ENCODE data around the gene NTRK3.
"Not testable (repeated sequence)": the region's sequence is repeated elsewhere in the genome, so short reads cannot be mapped to it uniquely, and the experiment has no call there.

Gene NTRK3

DNA sequence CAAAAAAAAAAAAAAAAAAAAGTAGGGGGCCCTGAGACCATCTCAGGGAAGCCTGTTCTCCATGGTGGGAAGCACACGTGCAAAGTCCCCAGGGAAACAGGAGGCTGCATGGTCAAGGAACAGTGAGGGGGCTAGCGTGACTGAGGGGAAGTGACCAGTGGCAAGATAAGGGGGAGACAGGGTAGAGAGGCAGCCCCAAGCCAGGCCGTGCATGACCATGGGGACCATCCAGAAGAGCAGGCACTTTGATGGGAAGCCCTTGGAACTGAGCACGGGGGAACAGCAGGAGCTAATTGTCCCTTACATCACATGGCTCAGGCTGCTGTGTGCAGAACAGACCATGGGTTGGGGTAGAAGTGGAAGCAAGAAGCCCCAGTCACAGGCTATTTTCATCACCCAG, 196.2 kb downstream of the NTRK3 start:
- Mint-ChIP-seq H3K4me1 (ENCODE audit: low read depth) (no peaks in the 10 kb centered on the region), H3K9me3 (no peaks in the 10 kb centered on the region), H3K4me3 (no peak overlapping the region), H3K27me3 (ENCODE audit: low read depth) (no peaks in the 10 kb centered on the region), H3K27ac (no peak overlapping the region), H3K36me3 (ENCODE audit: low read depth) (no peaks in the 10 kb centered on the region)

DNA sequence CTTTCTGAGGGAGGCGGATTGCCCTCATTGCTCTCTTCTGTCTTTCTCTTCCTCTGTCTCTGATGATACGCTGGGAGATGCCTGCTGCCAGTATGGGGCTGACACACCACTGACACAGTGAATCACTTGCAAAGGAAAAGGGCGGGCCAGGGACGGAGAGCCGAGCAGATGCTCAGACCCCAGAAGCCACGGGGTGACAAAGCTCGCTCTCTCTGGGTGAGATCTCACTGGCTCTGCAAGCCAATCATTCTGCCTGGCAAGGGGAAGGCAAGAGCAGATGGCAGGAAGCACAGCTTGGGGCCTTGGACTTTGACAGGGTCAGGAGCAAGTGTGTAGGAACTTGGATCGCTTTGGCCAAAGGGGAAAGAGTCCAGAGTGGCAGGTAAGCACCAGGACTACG, 198.7 kb downstream of the NTRK3 start:
- Mint-ChIP-seq H3K9me3 (no peaks in the 10 kb centered on the region), H3K4me3 (no peak overlapping the region), H3K27ac (no peak overlapping the region), H3K4me1 (ENCODE audit: low read depth) (no peaks in the 10 kb centered on the region), H3K36me3 (ENCODE audit: low read depth) (no peaks in the 10 kb centered on the region), H3K27me3 (ENCODE audit: low read depth) (no peaks in the 10 kb centered on the region)

DNA sequence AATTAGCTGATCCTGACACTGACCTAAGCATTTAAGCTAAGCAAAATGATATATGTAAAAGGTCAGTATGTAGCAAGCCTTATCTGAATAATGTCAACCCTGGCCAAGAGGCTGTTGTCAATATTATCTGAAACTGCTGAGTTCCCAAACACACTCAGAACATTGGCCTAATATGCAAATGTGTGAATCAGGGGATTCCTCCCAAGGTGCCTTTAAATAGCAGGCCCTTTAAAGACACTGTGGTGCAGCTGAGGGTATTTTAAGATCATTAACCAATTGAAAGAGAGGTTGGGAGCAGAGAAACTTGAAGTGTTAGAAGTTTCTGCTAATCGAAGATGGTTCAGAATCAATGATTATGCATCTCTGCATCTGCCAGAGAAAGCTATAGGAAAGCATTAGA, 207.0 kb downstream of the NTRK3 start:
- Mint-ChIP-seq H3K27ac (no peak overlapping the region), H3K27me3 (ENCODE audit: low read depth) (no peaks in the 10 kb centered on the region), H3K36me3 (ENCODE audit: low read depth) (no peaks in the 10 kb centered on the region), H3K4me3 (no peak overlapping the region), H3K9me3 (no peaks in the 10 kb centered on the region), H3K4me1 (ENCODE audit: low read depth) (no peaks in the 10 kb centered on the region)

DNA sequence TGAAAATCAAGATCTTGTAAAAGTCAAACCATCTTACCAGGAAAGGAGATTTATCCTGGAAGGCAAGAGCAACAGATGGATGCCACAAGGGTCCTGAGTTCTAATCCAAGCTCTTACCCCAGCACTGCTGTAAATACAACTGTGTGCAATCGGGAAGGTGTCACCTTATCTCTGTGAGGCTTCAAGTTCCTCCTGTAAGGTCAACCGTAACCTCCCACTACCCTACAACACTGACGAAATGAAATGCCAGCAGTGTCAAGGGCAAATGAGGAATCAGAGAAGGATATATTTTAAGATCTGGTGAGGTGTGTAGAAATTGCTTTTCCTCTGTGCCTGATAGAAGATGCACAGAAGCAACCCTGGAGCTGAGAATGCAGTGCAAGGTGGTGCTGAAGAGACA, 207.8 kb downstream of the NTRK3 start:
- Mint-ChIP-seq H3K4me1 (ENCODE audit: low read depth) (no peaks in the 10 kb centered on the region), H3K36me3 (ENCODE audit: low read depth) (no peaks in the 10 kb centered on the region), H3K27me3 (ENCODE audit: low read depth) (no peaks in the 10 kb centered on the region), H3K27ac (no peak overlapping the region), H3K4me3 (no peak overlapping the region), H3K9me3 (no peaks in the 10 kb centered on the region)

DNA sequence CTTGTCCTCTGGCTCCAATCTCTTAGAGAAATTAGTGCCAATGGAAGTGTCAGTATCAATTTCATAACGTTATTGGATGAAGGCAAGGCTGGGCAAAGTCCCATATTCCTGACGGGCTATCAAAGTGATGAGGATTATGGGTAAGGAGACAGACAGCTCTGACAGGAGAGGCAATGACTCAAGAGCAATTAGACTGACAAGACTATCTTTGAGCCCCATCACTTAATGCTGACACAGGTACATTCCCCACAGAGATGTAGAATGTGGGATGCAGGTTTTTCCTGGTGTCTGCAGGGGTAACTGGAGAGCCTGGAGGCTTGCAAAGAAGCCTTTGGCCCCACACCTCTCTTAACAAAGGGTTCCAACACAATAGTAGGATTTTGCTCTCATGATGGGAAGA, 208.3 kb downstream of the NTRK3 start:
- Mint-ChIP-seq H3K4me1 (ENCODE audit: low read depth) (no peaks in the 10 kb centered on the region), H3K27ac (no peak overlapping the region), H3K4me3 (no peak overlapping the region), H3K9me3 (no peaks in the 10 kb centered on the region), H3K36me3 (ENCODE audit: low read depth) (no peaks in the 10 kb centered on the region), H3K27me3 (ENCODE audit: low read depth) (no peaks in the 10 kb centered on the region)

DNA sequence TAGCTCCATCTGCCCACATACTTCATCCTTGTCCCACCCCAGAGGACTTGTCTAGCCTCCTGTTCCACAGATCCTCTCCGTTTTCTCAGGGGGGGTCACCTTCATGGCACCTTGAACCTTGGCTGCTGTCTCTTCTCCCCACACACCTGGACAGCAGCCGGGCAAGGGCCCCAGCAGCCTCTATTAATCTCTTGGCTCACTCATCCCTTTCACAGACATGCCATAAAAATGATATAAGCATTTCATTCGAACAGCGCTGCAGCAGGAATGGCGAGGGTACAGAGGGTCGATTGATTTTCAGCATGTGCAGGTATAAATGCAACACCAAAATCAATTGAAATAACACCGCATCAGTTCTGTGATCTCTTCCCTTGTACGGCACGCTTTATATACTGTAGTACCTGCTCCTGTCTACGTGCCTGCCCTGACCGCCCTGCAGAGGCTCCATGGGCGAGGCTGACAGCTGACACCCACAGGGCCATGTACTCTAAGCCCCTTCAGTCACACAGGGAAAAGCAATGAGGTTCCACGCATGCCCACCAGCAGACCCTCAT, 209.9 kb downstream of the NTRK3 start:
- no peaks in the 10 kb centered on the region for H3K9me3 Mint-ChIP-seq

DNA sequence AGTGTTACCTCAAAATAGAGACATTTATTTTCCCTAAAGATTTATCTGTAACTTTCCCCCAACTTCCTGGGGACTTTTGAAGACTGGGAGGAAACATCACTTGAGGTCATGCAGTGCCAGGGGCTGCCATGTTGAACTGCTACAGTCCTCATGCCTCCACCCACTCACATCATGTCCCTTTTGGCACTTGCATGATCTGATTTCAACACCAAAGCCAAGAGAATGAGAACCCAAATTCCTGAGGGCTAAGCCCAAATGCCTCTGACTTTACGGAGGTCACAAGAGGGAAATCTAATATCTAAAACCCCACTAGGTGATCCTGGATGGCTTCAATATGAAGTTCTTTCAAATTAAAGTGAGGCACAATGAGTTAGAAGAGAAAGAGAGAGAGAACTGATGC, 213.1 kb downstream of the NTRK3 start:
- Mint-ChIP-seq H3K4me3 (no peak overlapping the region), H3K27ac (no peak overlapping the region), H3K36me3 (ENCODE audit: low read depth) (no peaks in the 10 kb centered on the region), H3K9me3 (no peaks in the 10 kb centered on the region), H3K27me3 (ENCODE audit: low read depth) (no peaks in the 10 kb centered on the region), H3K4me1 (ENCODE audit: low read depth) (no peaks in the 10 kb centered on the region)

More for the DNA sequence above, 209.9 kb downstream of the NTRK3 start:
- no peak overlapping the region for H3K4me3 Mint-ChIP-seq
- H3K4me1 Mint-ChIP-seq (ENCODE audit: low read depth), result no peaks in the 10 kb centered on the region
- H3K27me3 Mint-ChIP-seq (ENCODE audit: low read depth), result no peaks in the 10 kb centered on the region
- H3K36me3 Mint-ChIP-seq (ENCODE audit: low read depth), result no peaks in the 10 kb centered on the region
- H3K27ac Mint-ChIP-seq, result no peak overlapping the region

DNA sequence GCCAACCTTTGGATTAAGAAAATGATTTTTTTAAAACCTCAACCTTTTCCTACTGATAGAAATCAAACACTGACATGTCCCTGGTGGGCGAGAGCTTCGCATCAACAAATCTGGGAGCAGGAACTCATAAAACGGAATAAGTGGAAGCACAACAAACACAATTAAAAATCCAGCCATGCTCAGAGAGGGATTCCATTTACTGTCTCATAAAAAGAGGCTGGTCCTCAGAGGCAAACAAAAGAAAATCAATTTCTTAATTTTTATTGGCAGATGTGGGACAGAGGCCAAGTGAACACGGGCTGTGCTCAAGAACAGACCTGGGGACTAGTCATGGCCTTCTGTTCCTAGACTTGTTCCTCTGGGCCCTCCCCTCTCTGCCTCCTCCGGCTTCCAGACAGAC, 214.5 kb downstream of the NTRK3 start:
- Mint-ChIP-seq H3K27ac (no peak overlapping the region), H3K4me3 (no peak overlapping the region), H3K4me1 (ENCODE audit: low read depth) (no peaks in the 10 kb centered on the region), H3K36me3 (ENCODE audit: low read depth) (no peaks in the 10 kb centered on the region), H3K27me3 (ENCODE audit: low read depth) (no peaks in the 10 kb centered on the region), H3K9me3 (no peaks in the 10 kb centered on the region)

DNA sequence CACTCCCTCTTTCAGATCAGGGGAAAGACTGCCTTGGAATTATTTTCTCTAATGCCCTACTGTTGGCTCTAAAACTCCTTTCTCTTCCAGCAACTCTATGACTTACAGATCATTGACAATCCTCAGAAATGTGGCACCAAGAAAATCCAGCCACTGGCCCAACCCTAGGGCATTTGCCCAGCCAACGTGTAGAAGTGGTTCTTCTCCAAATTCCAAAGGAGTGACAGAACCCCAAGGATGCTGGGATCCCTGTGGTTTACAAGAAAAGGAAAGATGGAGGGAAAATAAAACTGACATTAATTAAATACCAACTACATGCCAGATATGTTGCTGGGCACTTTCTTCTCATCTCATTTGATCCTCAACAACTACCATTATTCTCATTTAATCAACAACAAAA, 216.0 kb downstream of the NTRK3 start:
- no peaks in the 10 kb centered on the region for H3K9me3 Mint-ChIP-seq
- H3K27me3 Mint-ChIP-seq (ENCODE audit: low read depth), result peaks cover 15% of the 10 kb centered on the region
- H3K4me1 Mint-ChIP-seq (ENCODE audit: low read depth), result no peaks in the 10 kb centered on the region
- H3K27ac Mint-ChIP-seq, result no peak overlapping the region
- no peak overlapping the region for H3K4me3 Mint-ChIP-seq
- no peaks in the 10 kb centered on the region for H3K36me3 Mint-ChIP-seq (ENCODE audit: low read depth)

DNA sequence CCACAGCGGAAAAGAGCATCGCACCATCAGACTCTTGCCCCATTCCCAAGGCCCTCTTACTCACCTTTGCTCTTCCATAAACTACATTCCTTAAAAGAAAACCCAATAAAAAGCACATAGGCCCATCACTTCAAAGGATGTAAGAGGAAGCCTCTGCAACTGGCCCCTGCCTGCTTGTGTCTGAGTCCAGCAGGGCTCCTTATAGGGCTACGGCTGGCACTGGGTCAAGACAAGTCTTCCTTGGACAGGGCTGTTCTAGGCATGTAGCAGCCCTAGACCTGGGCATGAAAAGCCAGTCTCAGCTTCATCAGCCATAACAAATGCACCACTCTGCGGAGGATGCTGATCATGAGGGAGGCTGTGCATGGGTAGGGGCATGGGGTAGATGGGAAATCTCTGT, 218.3 kb downstream of the NTRK3 start:
- no peaks in the 10 kb centered on the region for H3K9me3 Mint-ChIP-seq
- H3K27me3 Mint-ChIP-seq (ENCODE audit: low read depth), result peaks cover 16% of the 10 kb centered on the region
- no peaks in the 10 kb centered on the region for H3K4me1 Mint-ChIP-seq (ENCODE audit: low read depth)
- H3K27ac Mint-ChIP-seq, result no peak overlapping the region
- H3K36me3 Mint-ChIP-seq (ENCODE audit: low read depth), result no peaks in the 10 kb centered on the region
- H3K4me3 Mint-ChIP-seq, result no peak overlapping the region

DNA sequence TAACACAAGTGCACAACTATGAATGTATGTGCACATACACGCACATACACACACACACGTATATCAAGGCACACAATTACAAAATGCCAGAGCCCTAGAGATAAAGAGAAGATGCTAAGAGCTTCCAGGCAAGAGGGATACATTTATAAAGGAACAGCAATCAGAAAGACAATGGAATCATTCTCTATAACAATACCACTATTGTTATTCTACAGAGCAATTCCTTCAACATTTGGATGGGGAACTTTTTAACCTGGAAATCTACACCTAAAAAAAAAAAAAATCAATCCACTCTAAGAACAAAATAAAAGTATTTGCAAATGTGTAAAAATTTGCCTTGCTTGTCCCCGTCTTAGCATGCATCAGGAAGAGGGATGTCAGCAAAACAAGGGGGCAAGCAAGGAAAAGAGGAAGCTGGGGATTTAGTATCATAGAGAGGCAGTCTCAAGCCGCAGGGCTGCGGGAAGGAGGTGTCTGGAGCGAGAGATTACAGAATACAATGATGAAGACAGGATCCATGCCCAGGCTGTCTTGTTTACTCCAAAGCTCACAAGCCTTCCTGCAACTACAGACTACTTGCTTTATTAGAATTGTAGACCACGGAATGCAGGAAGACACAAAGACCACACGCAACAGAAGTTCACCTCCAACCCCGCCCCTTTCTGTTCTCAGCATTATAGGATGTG, 220.2 kb downstream of the NTRK3 start:
- Mint-ChIP-seq H3K4me1 (ENCODE audit: low read depth) (no peaks in the 10 kb centered on the region), H3K36me3 (ENCODE audit: low read depth) (no peaks in the 10 kb centered on the region), H3K27me3 (ENCODE audit: low read depth) (peaks cover 16% of the 10 kb centered on the region), H3K27ac (no peak overlapping the region), H3K4me3 (no peak overlapping the region), H3K9me3 (no peaks in the 10 kb centered on the region)

DNA sequence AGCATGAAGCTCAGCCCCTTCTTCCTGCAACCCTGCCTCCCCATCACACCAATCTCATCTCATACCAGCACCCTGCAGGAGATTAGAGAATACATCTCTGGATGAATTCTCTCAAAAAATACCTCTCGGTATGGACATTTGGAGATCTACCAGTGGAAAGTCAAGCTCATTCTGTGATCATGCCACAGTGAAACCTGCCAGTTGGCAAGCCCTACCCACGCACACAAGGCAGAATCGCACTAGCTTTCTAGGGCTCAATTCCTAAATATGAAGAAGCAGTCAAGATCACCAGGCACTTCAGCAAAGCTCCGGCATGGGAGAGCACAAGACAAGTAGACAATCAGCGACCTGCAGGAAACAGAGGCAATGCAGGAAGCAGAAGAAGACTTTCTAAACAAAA, 221.2 kb downstream of the NTRK3 start:
- H3K36me3 Mint-ChIP-seq (ENCODE audit: low read depth), result no peaks in the 10 kb centered on the region
- H3K4me1 Mint-ChIP-seq (ENCODE audit: low read depth), result no peaks in the 10 kb centered on the region
- H3K27ac Mint-ChIP-seq, result no peak overlapping the region
- H3K9me3 Mint-ChIP-seq, result no peaks in the 10 kb centered on the region
- H3K27me3 Mint-ChIP-seq (ENCODE audit: low read depth), result peaks cover 16% of the 10 kb centered on the region
- H3K4me3 Mint-ChIP-seq, result no peak overlapping the region

DNA sequence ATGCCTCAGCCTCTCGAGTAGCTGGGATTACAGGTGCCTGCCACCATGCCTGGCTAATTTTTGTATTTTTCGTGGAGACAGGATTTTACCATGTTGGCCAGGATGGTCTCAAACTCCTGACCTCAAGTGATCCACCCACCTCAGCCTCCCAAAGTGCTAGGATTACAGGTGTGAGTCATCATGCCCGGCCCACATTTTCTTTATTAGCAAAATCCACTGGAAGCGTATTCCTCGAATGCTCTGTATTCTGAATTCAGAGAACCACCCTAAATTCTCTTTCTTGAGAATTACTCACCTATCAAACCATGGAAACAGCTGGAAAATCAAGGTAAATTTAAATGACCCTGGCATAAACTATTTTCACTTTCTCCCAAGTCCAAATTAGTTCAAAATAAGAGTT, 223.1 kb downstream of the NTRK3 start:
- H3K27me3 Mint-ChIP-seq (ENCODE audit: low read depth), result peaks cover 16% of the 10 kb centered on the region
- H3K36me3 Mint-ChIP-seq (ENCODE audit: low read depth); H3K27ac Mint-ChIP-seq; H3K9me3 Mint-ChIP-seq; H3K4me3 Mint-ChIP-seq; H3K4me1 Mint-ChIP-seq (ENCODE audit: low read depth): not testable (repeated sequence)

DNA sequence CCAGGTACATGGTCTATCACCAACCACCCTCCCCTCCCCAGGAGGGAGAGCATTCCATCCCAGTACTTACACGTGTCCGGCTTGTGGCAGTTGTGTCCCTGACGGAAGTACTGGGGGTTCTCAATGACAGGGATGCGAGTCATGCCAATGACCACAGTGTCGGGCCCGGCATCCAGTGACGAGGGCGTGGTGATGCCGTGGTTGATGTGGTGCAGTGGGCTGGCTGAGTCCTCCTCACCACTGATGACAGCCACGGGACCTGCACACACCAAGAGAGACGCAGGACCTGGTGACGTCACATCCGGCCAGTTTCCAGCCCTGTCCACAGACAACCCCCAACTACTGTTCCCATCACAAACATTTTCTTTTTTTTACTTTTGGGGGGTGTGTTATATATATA, 223.8 kb downstream of the NTRK3 start:
- Mint-ChIP-seq H3K4me1 (ENCODE audit: low read depth) (no peaks in the 10 kb centered on the region), H3K36me3 (ENCODE audit: low read depth) (no peaks in the 10 kb centered on the region), H3K27me3 (ENCODE audit: low read depth) (peaks cover 16% of the 10 kb centered on the region), H3K27ac (no peak overlapping the region), H3K9me3 (no peaks in the 10 kb centered on the region), H3K4me3 (no peak overlapping the region)

DNA sequence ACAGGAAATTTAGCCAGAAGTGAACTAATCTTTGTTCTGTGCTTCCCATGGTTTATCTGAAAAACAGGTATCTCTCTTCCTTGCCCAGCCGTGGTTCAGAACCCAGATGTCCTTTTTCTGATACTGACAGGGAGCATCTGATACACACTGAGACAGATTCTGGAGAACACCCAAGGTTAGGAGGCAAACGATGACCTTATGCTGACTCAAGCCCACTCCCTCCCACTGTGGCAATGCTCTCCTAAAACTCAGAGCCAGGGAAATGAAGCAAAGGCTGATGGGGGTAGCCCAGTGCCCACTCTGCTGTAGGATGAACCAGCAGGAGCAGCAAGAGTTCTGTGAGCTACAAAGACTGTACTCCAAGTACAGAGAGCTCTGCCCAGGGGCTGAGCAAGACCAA, 225.1 kb downstream of the NTRK3 start:
- H3K27me3 Mint-ChIP-seq (ENCODE audit: low read depth), result peaks cover 10% of the 10 kb centered on the region
- H3K4me3 Mint-ChIP-seq, result no peak overlapping the region
- H3K4me1 Mint-ChIP-seq (ENCODE audit: low read depth), result no peaks in the 10 kb centered on the region
- H3K9me3 Mint-ChIP-seq, result no peaks in the 10 kb centered on the region
- H3K36me3 Mint-ChIP-seq (ENCODE audit: low read depth), result no peaks in the 10 kb centered on the region
- no peak overlapping the region for H3K27ac Mint-ChIP-seq

DNA sequence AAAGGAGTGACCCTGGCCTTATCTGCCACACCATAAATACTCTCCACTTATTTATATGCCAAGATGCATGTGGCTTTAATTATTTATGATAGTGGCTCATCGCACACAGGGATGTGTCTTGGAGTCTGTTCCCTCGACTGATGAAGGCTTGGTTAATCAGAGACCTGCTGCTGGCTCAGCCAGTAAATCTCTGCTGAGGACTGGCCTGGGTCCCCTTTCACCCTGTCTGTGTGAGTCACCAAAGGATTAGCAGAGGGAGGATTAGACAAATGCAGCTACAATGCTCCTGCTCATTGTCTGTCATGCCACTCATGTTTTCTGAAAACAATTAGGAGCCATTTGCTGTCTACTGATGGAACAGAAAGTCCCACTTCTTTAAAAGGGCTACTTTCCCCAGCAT, 226.8 kb downstream of the NTRK3 start:
- Mint-ChIP-seq H3K4me3 (no peak overlapping the region), H3K27ac (no peak overlapping the region), H3K36me3 (ENCODE audit: low read depth) (no peaks in the 10 kb centered on the region), H3K27me3 (ENCODE audit: low read depth) (no peaks in the 10 kb centered on the region), H3K4me1 (ENCODE audit: low read depth) (no peaks in the 10 kb centered on the region), H3K9me3 (no peaks in the 10 kb centered on the region)

Measured in T-helper 1 cell treated with Interleukin-12 subunit alpha and Interleukin-12 subunit beta and Interleukin-4 antibody, amounts not matched to agents 30 μg/mL and 1 μg/mL, for 36 hours (primary cell).